CD14-positive monocyte (primary cell): ENCODE results near the gene FXYD2. TPM values are rescaled to one million over a fixed set of nuclear protein-coding genes. Genes with fewer than 3 reads are reported as not detected.

Experiments
- DNase-seq, 3 donors: peaks; one replicate each; pipeline ENCODE4 v3.0.0-alpha.2; 2011 to 2022
- H2AFZ ChIP-seq: 2 replicates; pipeline ENCODE4 v1.6.0; 2012; ENCODE audit warnings: mild to moderate bottlenecking, low read depth, low read length, inconsistent platforms; ENCODE audit not compliant: insufficient read depth, poor library complexity, severe bottlenecking
- H3K27ac ChIP-seq, 2 donors: 1 replicate in 1 of 2; 2 replicates in 1 of 2; pipeline ENCODE4 v1.5.1; 2012 to 2013; ENCODE audit warnings: low read length in 2 of 2, control low read depth in 1 of 2, inconsistent platforms in 1 of 2, low read depth in 1 of 2, mild to moderate bottlenecking in 1 of 2
- H3K27me3 ChIP-seq, 2 donors: one replicate each; pipeline versions ENCODE4 v1.6.0 to v1.6.1; 2011 to 2013; ENCODE audit warnings: low read length in 2 of 2; ENCODE audit not compliant: control insufficient read depth in 2 of 2, insufficient read depth in 2 of 2
- H3K36me3 ChIP-seq, 2 donors: replicated peaks in 1 of 2; 1 replicate in 1 of 2; 2 replicates in 1 of 2; pipeline versions ENCODE4 v1.5.1 to v1.6.1; 2012 to 2013; ENCODE audit warnings: low read length in 2 of 2, control low read depth in 1 of 2, inconsistent platforms in 1 of 2, mild to moderate bottlenecking in 1 of 2; ENCODE audit not compliant: insufficient read depth in 2 of 2, control insufficient read depth in 1 of 2
- H3K4me1 ChIP-seq, 2 donors: 1 replicate in 1 of 2; 2 replicates in 1 of 2; pipeline versions ENCODE4 v1.5.1 to v1.6.1; 2012 to 2013; ENCODE audit warnings: low read length in 2 of 2, control low read depth in 1 of 2, inconsistent platforms in 1 of 2, mild to moderate bottlenecking in 1 of 2, moderate library complexity in 1 of 2; ENCODE audit not compliant: insufficient read depth in 2 of 2, control insufficient read depth in 1 of 2
- H3K4me2 ChIP-seq: replicated peaks from 2 replicates; pipeline ENCODE3; 2012; ENCODE audit warnings: low read length, moderate library complexity, mild to moderate bottlenecking; ENCODE audit not compliant: poor library complexity, severe bottlenecking; ENCODE audit errors: extremely low read depth
- H3K4me3 ChIP-seq, 3 experiments: fragments of 200-600 bp in 1 of 3; sonication (generic) in 1 of 3; replicated peaks in 1 of 3; 1 replicate in 2 of 3; 2 replicates in 1 of 3; pipeline ENCODE4 v1.5.1; 2011 to 2013; ENCODE audit warnings: low read length in 3 of 3, mild to moderate bottlenecking in 3 of 3, control low read depth in 2 of 3, low read depth in 2 of 3, inconsistent platforms in 1 of 3, moderate library complexity in 1 of 3
- H3K79me2 ChIP-seq: 2 replicates; pipeline ENCODE4 v1.6.0; 2012; ENCODE audit warnings: mild to moderate bottlenecking, control low read depth, inconsistent platforms, low read length, moderate library complexity; ENCODE audit not compliant: insufficient read depth
- H3K9ac ChIP-seq: 2 replicates; pipeline ENCODE4 v1.6.0; 2017; ENCODE audit warnings: low read length, mild to moderate bottlenecking; ENCODE audit not compliant: insufficient read depth, poor library complexity, severe bottlenecking
- H3K9me3 ChIP-seq, 2 donors: replicated peaks in 1 of 2; 1 replicate in 1 of 2; 2 replicates in 1 of 2; pipeline versions ENCODE4 v1.5.1 to v1.6.1; 2012 to 2013; ENCODE audit warnings: low read length in 2 of 2, control low read depth in 1 of 2; ENCODE audit not compliant: control insufficient read depth in 1 of 2, insufficient read depth in 1 of 2
- H4K20me1 ChIP-seq: 2 replicates; pipeline ENCODE4 v1.6.0; 2012; ENCODE audit warnings: mild to moderate bottlenecking, low read length, control low read depth, moderate library complexity; ENCODE audit not compliant: insufficient read depth
- H3K27ac Mint-ChIP-seq, 7 donors: one replicate each; pipeline ENCODE4 v1.8.0; 2020; ENCODE audit warnings: mild to moderate bottlenecking in 7 of 7, mixed read lengths in 7 of 7, moderate library complexity in 6 of 7, inconsistent platforms in 2 of 7
- H3K27me3 Mint-ChIP-seq, 3 donors: one replicate each; pipeline ENCODE4 v1.8.0; 2021 to 2022; ENCODE audit warnings: low read depth in 3 of 3, mild to moderate bottlenecking in 3 of 3, mixed read lengths in 3 of 3, moderate library complexity in 3 of 3, inconsistent platforms in 1 of 3
- H3K36me3 Mint-ChIP-seq, 2 donors: one replicate each; pipeline ENCODE4 v1.8.0; 2020; ENCODE audit warnings: mixed read lengths in 2 of 2, inconsistent platforms in 1 of 2, mild to moderate bottlenecking in 1 of 2
- H3K4me1 Mint-ChIP-seq: one replicate; pipeline ENCODE4 v1.8.0; 2020; ENCODE audit warnings: mild to moderate bottlenecking, mixed read lengths
- H3K4me3 Mint-ChIP-seq, 2 donors: one replicate each; pipeline ENCODE4 v1.8.0; 2020; ENCODE audit warnings: mild to moderate bottlenecking in 2 of 2, mixed read lengths in 2 of 2, moderate library complexity in 1 of 2
- H3K9me3 Mint-ChIP-seq, 7 donors: one replicate each; pipeline ENCODE4 v1.8.0; 2020 to 2022; ENCODE audit warnings: mixed read lengths in 7 of 7, mild to moderate bottlenecking in 6 of 7, moderate library complexity in 6 of 7, inconsistent platforms in 2 of 7
- WGBS: methylation state at CpG from one replicate; pipeline ENCODE4 v1.1.5; 2013; ENCODE audit warnings: missing lambda C conversion rate; ENCODE audit not compliant: insufficient coverage; 5-methylcytosine and 5-hydroxymethylcytosine counted together
- intact Hi-C, 2 donors: fragments of 100-400 bp; cut with micrococcal nuclease; formaldehyde crosslinking; loops; one replicate each; pipeline versions ENCODE4 v1.15.0 to v1.15.1; 2023
- polyA plus RNA-seq, 3 donors: library from polyadenylated mRNA; depleted of rRNA in 1 of 3; unstranded in 2 of 3; stranded (reverse) in 1 of 3; fragments of 300-500 nt in 2 of 3; fragments of >200 nt in 1 of 3; fragmentation: Illumina TruSeq in 2 of 3; gene quantifications; 1 replicate in 2 of 3; 2 replicates in 1 of 3; pipeline ENCODE4 v1.2.3, GENCODE V29; 2012 to 2021
- TF ChIP-seq, protein P1 (sequence below): fragments of 200-600 bp; IDR thresholded peaks from one replicate; pipeline ENCODE4 v1.8.0; 2022; ENCODE audit warnings: antibody characterized with exemption, mild to moderate bottlenecking

Gene FXYD2
- polyA plus RNA-seq, 3 donors = 0.96 to 4.4 (median 2.5) TPM

GRCh38 chr11:117843666-117844484 is 19.3 kb upstream of the FXYD2 start:
- no peak overlapping the region for H3K4me3 ChIP-seq
- Mint-ChIP-seq H3K4me1 (peaks cover 51% of the 10 kb centered on the region), H3K27ac (peak overlapping the region; percentile 89 to 100 (median 99)), H3K4me3 (peak overlapping the region in 1 of 2 donors; percentile 35), H3K9me3 (no peaks in the 10 kb centered on the region), H3K27me3 (peaks cover 0 to 2% (median 0%) of the 10 kb centered on the region in 3 donors), H3K36me3 (peaks cover under 1 to 15% of the 10 kb centered on the region in 2 donors)
- H3K4me2 ChIP-seq = no peak overlapping the region
- peaks cover 51 to 52% of the 10 kb centered on the region in 2 donors for H3K4me1 ChIP-seq
- intact Hi-C loops = loop anchor here in 1 of 2 donors (2.0 to 5.0 kb wide), 3 partner anchors 15 to 101 kb away; no protein-coding TSS in a partner anchor
- H3K79me2 ChIP-seq = no peaks in the 10 kb centered on the region
- peak overlapping the region; percentile 61 for H2AFZ ChIP-seq
- TF ChIP-seq, protein P1, sequence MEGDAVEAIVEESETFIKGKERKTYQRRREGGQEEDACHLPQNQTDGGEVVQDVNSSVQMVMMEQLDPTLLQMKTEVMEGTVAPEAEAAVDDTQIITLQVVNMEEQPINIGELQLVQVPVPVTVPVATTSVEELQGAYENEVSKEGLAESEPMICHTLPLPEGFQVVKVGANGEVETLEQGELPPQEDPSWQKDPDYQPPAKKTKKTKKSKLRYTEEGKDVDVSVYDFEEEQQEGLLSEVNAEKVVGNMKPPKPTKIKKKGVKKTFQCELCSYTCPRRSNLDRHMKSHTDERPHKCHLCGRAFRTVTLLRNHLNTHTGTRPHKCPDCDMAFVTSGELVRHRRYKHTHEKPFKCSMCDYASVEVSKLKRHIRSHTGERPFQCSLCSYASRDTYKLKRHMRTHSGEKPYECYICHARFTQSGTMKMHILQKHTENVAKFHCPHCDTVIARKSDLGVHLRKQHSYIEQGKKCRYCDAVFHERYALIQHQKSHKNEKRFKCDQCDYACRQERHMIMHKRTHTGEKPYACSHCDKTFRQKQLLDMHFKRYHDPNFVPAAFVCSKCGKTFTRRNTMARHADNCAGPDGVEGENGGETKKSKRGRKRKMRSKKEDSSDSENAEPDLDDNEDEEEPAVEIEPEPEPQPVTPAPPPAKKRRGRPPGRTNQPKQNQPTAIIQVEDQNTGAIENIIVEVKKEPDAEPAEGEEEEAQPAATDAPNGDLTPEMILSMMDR = peak; percentile 99
- peak overlapping the region; percentile 16 for H3K9ac ChIP-seq
- no peaks in the 10 kb centered on the region for H3K27me3 ChIP-seq
- peak; percentile 69 to 81 (median 70) for DNase-seq
- 19% methylated on average over 7 of the region's 9 CpGs for WGBS
- H3K36me3 ChIP-seq = no peaks in the 10 kb centered on the region
- H3K9me3 ChIP-seq = no peaks in the 10 kb centered on the region
- H3K27ac ChIP-seq = peak overlapping the region in 1 of 2 donors; percentile 99
- H4K20me1 ChIP-seq = no peaks in the 10 kb centered on the region

GRCh38 chr11:117842131-117842941 is 17.8 kb upstream of the FXYD2 start:
- peaks cover 67% of the 10 kb centered on the region in 2 donors for H3K4me1 ChIP-seq
- DNase-seq = peak; percentile 96 to 100 (median 98)
- H3K27ac ChIP-seq = peak overlapping the region; percentile 96 to 99
- H3K9me3 ChIP-seq = no peaks in the 10 kb centered on the region
- TF ChIP-seq, protein P1 = no peak
- peak overlapping the region; percentile 75 for H3K9ac ChIP-seq
- intact Hi-C loops = loop anchor here in 1 of 2 donors (2.0 to 5.0 kb wide), 2 partner anchors 14 to 35 kb away; no protein-coding TSS in a partner anchor
- Mint-ChIP-seq H3K4me3 (peak overlapping the region; percentile 48 to 76), H3K36me3 (peaks cover 6 to 24% of the 10 kb centered on the region in 2 donors), H3K4me1 (peaks cover 66% of the 10 kb centered on the region), H3K27ac (peak overlapping the region; percentile 98 to 100 (median 99)), H3K27me3 (peaks cover 0 to 2% (median 0%) of the 10 kb centered on the region in 3 donors), H3K9me3 (no peaks in the 10 kb centered on the region)
- no peaks in the 10 kb centered on the region for H3K27me3 ChIP-seq
- peaks cover 1% of the 10 kb centered on the region for H3K79me2 ChIP-seq
- H4K20me1 ChIP-seq = no peaks in the 10 kb centered on the region
- peak overlapping the region; percentile 5 for H2AFZ ChIP-seq
- 44% methylated on average over 10 of the region's 16 CpGs for WGBS
- peak overlapping the region; percentile 35 for H3K4me2 ChIP-seq
- peak overlapping the region in 1 of 3 experiments; percentile 21 for H3K4me3 ChIP-seq
- no peaks in the 10 kb centered on the region for H3K36me3 ChIP-seq
